Cerebellar cortex (tissue), 1 donor: Measurements from ENCODE around the gene XRCC5.
"Not testable (repeated sequence)": the region's sequence is repeated elsewhere in the genome, so short reads cannot be mapped to it uniquely, and the experiment has no call there.

Experiments
- DNase-seq: peaks from one replicate; pipeline ENCODE4 v3.0.0-alpha.2; 2015; ENCODE audit warnings: low spot score

XRCC5 gene

DNA sequence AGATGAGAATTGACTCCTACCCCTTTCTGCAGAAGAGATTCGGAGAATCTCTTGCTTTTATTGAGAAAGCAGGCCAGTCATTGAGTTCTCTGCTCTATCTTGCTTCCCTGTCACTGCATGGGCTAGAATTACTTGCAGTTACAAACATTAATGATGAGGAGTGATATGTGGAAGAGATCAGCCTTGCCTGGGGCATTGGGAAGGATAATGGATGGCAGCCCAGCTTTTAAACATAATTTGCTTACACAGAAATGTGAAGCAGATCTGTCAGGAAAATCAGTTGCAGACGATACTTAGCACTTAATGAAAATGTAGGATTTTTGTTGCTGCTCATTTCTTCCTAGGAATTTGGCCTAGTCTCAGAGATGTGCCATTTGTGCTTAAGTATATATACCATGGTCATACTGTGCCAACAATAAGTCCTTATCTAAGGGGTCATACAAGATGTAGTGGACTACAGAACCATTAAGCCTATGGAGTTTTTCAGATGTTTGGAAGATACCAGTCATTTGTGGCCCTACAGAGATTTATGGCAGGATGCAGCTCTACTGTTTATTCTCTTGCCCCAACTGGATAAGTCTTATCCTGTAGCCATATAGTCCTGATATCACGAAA, 92.7 kb downstream of the XRCC5 start:
- DNase-seq = no peak

- DNase-seq = no peak
Measured at GRCh38 chr2:216202626-216203250, 93.6 kb downstream of the XRCC5 start.

DNA sequence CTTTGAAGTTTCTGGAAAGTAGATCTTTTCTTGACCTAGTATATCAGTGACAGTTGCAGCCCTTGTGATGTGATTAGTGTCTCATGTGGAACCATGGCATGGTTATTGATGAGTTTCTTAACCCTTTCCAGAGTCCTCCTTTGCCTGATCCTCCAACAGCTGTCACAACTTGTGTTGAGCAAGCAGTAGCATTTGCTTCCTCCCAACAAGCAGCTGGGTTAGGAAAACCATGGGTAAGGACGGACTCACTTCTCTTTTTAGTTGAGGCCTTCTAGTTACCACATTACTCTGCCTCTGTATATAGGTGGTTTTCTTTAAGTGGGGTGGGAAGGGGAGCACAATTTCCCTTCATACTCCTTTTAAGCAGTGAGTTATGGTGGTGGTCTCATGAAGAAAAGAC, 96.3 kb downstream of the XRCC5 start:
- no peak for DNase-seq

GRCh38 chr2:216206041-216206703, 97.0 kb downstream of the XRCC5 start:
- no peak for DNase-seq

DNA sequence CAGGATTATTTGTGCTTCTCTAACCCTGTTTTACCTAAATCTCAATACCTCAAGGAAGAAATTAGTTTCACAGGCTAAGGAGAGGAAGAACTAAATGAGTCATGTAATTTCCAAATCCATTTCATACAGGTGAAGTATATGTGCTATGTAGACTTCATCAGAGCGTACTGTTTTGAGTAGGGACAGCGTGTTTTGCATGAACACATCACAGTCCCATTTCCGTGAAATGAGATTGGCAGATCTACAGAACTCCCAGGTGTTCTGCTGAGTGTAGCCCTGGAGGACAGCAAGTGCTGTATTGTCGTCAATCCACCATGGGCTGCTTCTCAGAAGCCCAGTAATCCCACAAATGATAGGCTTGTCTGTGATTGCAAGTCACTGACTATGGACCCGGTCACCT, 97.7 kb downstream of the XRCC5 start:
- DNase-seq = no peak

GRCh38 chr2:216208661-216209060, 99.5 kb downstream of the XRCC5 start:
- DNase-seq = not testable (repeated sequence)

- DNase-seq = no peak
Measured at GRCh38 chr2:216210701-216211540, 101.8 kb downstream of the XRCC5 start.

DNA sequence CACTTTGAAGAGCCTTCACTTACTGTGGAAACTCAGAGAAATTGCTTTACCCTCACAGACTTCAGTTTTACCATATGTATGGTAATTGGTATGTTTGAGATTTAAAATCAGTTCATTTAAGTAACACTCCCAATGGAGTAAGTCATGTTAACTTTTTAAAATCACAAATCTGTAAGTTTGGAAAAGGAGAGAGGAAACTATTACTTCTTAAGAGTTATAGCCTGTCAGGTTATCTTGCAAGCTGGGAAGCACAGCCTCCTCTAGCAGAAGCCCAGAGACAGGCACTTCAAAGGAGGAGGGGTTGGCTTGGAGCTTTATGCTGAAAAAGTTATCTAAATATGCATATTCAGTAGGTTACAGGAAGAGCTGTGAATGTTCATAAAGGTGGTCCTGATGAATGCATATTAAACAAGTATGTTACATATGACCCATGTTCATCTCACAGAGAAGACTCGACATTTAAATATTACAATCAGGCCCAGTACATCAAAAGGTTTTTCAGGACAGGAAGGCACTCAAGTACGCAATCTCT, 102.5 kb downstream of the XRCC5 start:
- DNase-seq = no peak

DNA sequence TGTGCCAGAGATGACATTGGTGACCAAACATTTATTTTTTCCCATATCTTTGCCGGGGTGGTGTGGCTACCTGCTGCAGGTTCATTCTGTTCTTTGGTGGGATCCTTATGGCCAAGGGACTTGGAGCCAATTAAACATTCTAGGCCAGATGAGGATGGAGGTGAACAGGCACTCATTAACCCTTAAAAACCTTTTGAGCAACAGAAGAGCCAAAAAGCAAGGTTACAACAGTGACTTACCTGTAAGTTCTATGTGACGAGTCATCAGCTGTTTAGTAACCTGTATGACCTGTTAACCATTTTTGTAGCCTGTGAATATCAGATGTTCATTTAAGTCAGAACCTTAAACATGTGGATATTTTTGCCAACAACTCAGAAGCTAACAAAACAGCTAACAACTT, 105.6 kb downstream of the XRCC5 start:
- no peak for DNase-seq

- peak; percentile 20 for DNase-seq
Measured at GRCh38 chr2:216215658-216216390, 106.7 kb downstream of the XRCC5 start.

DNA sequence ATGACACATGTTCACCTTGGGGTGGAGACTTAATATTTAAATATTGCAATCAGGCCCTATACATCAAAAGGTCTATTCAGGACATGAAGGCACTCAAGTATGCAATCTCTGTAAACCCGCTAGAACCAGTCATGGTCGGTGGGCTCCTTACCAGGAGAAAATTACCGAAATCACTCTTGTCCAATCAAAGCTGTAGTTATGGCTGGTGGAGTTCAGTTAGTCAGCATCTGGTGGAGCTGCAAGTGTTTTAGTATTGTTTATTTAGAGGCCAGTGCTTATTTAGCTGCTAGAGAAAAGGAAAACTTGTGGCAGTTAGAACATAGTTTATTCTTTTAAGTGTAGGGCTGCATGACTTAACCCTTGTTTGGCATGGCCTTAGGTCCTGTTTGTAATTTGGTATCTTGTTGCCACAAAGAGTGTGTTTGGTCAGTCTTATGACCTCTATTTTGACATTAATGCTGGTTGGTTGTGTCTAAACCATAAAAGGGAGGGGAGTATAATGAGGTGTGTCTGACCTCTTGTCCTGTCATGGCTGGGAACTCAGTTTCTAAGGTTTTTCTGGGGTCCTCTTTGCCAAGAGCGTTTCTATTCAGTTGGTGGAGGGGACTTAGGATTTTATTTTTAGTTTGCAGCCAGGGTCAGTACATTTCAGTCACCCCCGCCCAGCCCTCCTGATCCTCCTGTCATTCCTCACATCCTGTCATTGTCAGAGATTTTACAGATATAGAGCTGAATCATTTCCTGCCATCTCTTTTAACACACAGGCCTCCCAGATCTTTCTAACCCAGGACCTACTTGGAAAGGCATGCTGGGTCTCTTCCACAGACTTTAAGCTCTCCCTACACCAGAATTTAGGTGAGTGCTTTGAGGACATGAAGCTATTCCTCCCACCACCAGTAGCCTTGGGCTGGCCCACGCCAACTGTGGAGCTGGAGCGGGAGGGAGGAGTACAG, 108.1 kb downstream of the XRCC5 start:
- no peak for DNase-seq

- DNase-seq = no peak
Measured at GRCh38 chr2:216217904-216218260, 108.7 kb downstream of the XRCC5 start.

DNA sequence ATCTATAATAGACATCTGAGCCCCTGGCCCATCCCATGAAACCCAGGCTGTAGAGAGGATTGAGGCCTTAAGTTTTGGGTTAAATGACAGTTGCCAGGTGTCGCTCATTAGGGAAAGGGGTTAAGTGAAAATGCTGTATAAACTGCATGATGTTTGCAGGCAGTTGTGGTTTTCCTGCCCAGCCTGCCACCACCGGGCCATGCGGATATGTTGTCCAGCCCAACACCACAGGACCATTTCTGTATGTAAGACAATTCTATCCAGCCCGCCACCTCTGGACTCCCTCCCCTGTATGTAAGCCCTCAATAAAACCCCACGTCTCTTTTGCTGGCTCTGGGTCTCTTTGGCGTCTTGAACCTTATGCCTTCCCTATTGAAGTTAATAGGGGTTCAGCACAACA, 110.7 kb downstream of the XRCC5 start:
- DNase-seq = no peak

- DNase-seq = no peak
Measured at GRCh38 chr2:216220976-216221375, 111.8 kb downstream of the XRCC5 start.

- no peak for DNase-seq
Measured at GRCh38 chr2:216221811-216222210, 112.7 kb downstream of the XRCC5 start.

- DNase-seq = no peak
Measured at GRCh38 chr2:216222650-216223352, 113.7 kb downstream of the XRCC5 start.

DNA sequence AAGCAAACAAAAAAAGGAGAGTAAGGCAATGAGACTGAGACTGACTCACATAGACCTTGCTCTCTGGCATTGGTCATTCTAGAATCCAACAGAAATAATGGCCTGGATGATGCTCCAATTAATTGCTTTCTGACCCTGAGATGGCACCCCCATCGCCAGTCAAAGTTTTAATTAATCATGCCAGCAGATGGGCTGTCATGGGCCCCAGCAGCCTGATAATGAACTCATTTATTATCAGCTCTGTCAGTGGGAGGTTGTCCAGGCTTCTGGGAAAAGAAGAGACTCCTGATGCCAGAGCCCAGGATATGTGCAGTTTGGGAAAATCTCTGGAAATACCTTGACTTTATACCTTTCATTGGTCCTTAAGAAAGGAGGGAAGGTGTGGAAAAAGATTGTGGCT, 115.2 kb downstream of the XRCC5 start:
- DNase-seq = no peak

GRCh38 chr2:216229277-216229914, 120.2 kb downstream of the XRCC5 start:
- no peak for DNase-seq

- no peak for DNase-seq
Measured at GRCh38 chr2:216231867-216232266, 122.7 kb downstream of the XRCC5 start.
